Right cardiac atrium (tissue), 5 donors: Measurements from ENCODE around the gene CSTB. TPM values are rescaled to one million over a fixed set of nuclear protein-coding genes. Genes with fewer than 3 reads are reported as not detected.
A peak's percentile ranks its signal among the peaks of the same experiment; 100 is the strongest.

Experiments used
- ATAC-seq, 2 donors: fragments of 200-7000 bp; cut with Tn5 transposase; one replicate each; pipeline versions ENCODE4 v1.8.0 to v1.9.1; 2020; ENCODE audit warnings: moderate library complexity in 2 of 2, mild to moderate bottlenecking in 1 of 2
- DNase-seq, 3 donors: peaks; one replicate each; pipeline ENCODE4 v3.0.0-alpha.2; 2020
- H3K27ac ChIP-seq: one replicate; pipeline ENCODE4 v1.5.1; 2013; ENCODE audit warnings: mild to moderate bottlenecking, low read length, control low read depth, moderate library complexity
- H3K27me3 ChIP-seq: one replicate; pipeline ENCODE4 v1.6.1; 2013; ENCODE audit not compliant: control insufficient read depth, insufficient read depth
- H3K4me1 ChIP-seq: one replicate; pipeline ENCODE4 v1.6.1; 2013; ENCODE audit warnings: low read length; ENCODE audit not compliant: control insufficient read depth, insufficient read depth
- H3K4me3 ChIP-seq: one replicate; pipeline ENCODE4 v1.5.1; 2013; ENCODE audit warnings: low read length, control low read depth
- H3K9me3 ChIP-seq: one replicate; pipeline ENCODE4 v1.6.1; 2013; ENCODE audit warnings: low read length; ENCODE audit not compliant: control insufficient read depth
- WGBS: extraction: QIAGEN DNeasy Blood & Tissue Kit; methylation state at CpG from one replicate; pipeline ENCODE4 v1.1.7; 2013; 5-methylcytosine and 5-hydroxymethylcytosine counted together
- intact Hi-C, 4 donors: fragments of 100-400 bp; cut with DNase I; formaldehyde crosslinking; loops; one replicate each; pipeline versions ENCODE4 v1.11.0 to v1.14.0; 2022 to 2023
- polyA plus RNA-seq: library from polyadenylated mRNA; stranded (reverse); fragments of 200-250 nt; gene quantifications from one replicate; pipeline ENCODE4 v1.2.3, GENCODE V29; 2013
- total RNA-seq, 4 donors: library from RNA; stranded (reverse); fragmentation: NEBNext Ultra II Directional; extraction: Animal tissue kit (Norgen Biotek cat#: 25700); gene quantifications; one replicate each; pipeline ENCODE4 v1.2.1, GENCODE V29; 2021
- donor health status: healthy with polysubstance abuse.
- donor health status: DM: no; HTN: yes; CAD: no.
- donor health status: DM: no; HTN: no; CAD: no.
- donor health status: DM: no; HTN: yes; CAD: no; lungs with severe emphysema.
- donor health status: DM: yes; HTN: yes; CAD: no.

The CSTB gene
- total and polyA plus RNA-seq, 5 donors, result 28.6 to 57.5 (median 33.3) TPM

DNA sequence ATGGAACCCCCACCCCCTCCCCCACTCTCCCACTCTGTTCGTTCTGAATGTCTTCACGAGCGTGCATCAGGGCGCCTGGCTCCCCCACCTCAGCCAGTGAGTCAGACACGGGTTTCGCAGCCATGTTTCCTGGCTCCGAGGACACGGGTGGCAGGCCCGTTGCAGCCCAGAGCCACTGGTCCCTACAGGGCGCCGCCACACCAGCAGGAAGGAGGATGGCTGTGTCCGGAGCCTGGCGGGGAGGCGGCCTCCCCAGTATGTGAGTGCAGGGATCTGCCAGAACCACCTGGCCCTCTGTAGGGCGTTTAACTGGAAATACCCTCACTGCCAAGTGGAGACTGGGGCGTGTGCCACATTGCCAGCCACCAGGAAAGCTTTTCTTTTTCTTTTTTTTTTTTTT lies 18.5 kb downstream of the CSTB start:
- intact Hi-C loops, result no loop called here
- peak in 1 of 2 donors; percentile 36 for ATAC-seq
- no peaks in the 10 kb centered on the region for H3K27me3 ChIP-seq
- H3K27ac ChIP-seq, result no peak overlapping the region
- WGBS, result 79% methylated on average over 16 of the region's 16 CpGs
- H3K4me3 ChIP-seq, result no peak overlapping the region
- DNase-seq, result peak in 2 of 3 donors; percentile 67 to 69
- H3K4me1 ChIP-seq, result no peaks in the 10 kb centered on the region
- no peaks in the 10 kb centered on the region for H3K9me3 ChIP-seq

DNA sequence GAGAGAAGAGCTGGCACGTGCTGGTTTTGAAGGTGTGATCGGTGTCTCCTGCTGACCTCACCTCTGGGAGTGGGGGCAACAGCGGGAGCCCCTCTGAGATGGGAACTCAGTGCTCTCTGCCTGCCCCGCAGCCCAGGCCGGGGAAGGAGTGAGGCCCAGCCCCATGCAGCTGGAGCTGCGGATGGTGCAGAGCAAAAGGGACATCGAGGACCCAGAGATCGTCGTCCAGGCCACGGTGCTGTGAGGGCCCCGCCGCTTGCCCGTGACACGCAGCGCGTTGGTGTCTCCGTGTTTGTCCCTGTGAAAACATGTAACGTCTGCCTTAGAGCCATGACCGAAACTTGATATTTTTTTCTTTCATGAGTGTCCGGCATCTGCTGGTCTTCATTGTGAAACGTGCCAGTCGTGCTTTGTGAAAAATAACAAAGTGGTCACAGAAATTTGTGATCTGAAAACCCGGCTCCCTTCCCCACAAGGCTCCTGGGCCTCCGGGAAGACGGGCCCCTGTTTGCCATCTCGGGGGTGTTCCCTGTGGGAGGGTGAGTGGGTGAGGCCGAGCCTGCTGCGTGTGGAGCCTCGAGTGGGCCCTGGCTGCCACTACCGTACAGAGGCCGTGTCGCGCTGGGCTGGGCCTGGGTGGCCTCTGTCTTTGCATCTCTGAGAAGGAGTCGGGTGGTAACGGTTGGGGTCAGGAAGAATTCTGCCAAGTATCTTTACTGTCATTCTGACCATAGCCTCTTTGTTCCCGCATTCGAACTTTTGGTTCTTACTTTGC lies 20.1 kb downstream of the CSTB start:
- Histone ChIP-seq H3K4me1 (no peaks in the 10 kb centered on the region), H3K27ac (no peak overlapping the region), H3K4me3 (no peak overlapping the region), H3K9me3 (no peaks in the 10 kb centered on the region), H3K27me3 (no peaks in the 10 kb centered on the region)
- 94% methylated on average over 37 of the region's 37 CpGs for WGBS
- ATAC-seq (no peak), DNase-seq (peak in 2 of 3 donors; percentile 38 to 58)
- intact Hi-C loops, result no loop called here

DNA sequence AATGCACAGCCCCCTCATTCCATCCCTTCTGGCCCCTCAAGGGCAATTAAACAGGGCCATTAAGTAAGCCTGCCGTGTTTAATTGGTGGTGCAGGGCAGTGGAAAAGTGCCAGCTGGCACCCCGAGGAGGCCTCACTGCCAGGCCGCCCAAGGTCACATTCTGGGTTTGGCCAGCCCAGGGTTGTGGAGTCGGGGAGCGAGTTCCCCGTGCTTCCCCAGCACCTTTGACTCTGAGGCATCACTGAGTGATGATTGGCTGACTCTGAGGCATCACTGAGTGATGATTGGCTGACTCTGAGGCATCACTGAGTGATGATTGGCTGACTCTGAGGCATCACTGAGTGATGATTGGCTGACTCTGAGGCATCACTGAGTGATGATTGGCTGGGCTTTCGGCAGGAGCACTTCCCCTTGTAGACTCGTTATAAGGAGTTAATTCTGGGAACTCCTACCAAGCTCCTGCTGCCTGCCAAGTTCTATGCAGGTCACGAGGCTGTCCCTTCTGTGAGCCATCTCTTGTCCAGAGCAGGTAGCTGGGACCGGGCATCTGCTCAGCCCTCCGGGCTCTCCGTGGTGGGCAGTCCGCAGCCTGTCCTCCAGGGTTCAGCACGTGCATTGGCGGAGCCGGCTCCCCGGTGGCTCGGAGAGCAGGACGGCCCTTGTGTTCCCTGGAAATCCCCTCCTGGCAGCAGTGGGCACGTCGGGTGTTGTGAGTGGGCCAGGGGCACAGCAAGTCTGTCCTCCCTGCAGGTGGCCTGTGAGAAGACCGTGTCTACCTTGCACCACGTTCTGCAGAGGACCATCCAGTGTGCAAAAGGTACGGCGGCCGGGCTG lies 20.9 kb downstream of the CSTB start:
- ATAC-seq (no peak), DNase-seq (peak in 2 of 3 donors; percentile 51 to 73)
- intact Hi-C loops, result no loop called here
- Histone ChIP-seq H3K9me3 (no peaks in the 10 kb centered on the region), H3K4me1 (no peaks in the 10 kb centered on the region), H3K4me3 (no peak overlapping the region), H3K27ac (no peak overlapping the region), H3K27me3 (no peaks in the 10 kb centered on the region)
- 85% methylated on average over 26 of the region's 26 CpGs for WGBS

- no peak for ATAC-seq
- no peaks in the 10 kb centered on the region for H3K9me3 ChIP-seq
- intact Hi-C loops, result no loop called here
- no peaks in the 10 kb centered on the region for H3K4me1 ChIP-seq
- no peak overlapping the region for H3K27ac ChIP-seq
- WGBS, result 95% methylated on average over 16 of the region's 16 CpGs
- no peak for DNase-seq
- H3K4me3 ChIP-seq, result no peak overlapping the region
- no peaks in the 10 kb centered on the region for H3K27me3 ChIP-seq
Measured at GRCh38 chr21:43753439-43753799, 22.7 kb downstream of the CSTB start.

DNA sequence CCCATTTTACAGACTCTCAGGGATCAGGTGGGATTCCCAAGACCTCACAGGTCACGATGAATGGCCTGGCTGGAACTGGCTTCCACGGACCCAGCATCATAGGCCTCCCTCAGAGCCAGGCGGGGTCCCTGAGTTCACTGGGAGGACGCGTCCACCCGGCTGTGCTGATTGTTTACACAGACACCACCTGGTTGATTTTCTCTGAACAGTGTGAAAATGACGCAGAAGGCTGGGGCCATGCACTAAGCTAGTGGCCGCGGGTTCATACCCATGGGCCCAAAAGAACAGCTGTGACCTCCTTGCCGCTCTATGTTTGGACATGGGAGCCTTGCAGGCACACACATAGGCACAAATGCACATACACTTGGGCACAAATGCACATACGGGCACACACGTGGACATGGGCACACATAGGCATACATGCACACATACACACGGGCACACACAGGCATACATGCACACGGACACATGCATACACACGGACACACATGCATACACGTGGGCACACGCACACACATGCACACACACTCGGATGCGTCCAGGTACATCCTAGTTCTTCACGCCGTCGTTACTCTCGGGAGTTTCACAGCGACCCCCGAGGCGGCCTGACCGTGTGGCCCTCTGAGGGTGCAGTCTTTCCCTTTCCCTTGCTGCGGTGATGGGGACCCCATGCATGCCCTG lies 23.2 kb downstream of the CSTB start:
- Histone ChIP-seq H3K4me1 (no peaks in the 10 kb centered on the region), H3K4me3 (no peak overlapping the region), H3K27ac (no peak overlapping the region), H3K9me3 (no peaks in the 10 kb centered on the region), H3K27me3 (no peaks in the 10 kb centered on the region)
- intact Hi-C loops, result no loop called here
- 93% methylated on average over 28 of the region's 28 CpGs for WGBS
- no peak for DNase-seq
- no peak for ATAC-seq

DNA sequence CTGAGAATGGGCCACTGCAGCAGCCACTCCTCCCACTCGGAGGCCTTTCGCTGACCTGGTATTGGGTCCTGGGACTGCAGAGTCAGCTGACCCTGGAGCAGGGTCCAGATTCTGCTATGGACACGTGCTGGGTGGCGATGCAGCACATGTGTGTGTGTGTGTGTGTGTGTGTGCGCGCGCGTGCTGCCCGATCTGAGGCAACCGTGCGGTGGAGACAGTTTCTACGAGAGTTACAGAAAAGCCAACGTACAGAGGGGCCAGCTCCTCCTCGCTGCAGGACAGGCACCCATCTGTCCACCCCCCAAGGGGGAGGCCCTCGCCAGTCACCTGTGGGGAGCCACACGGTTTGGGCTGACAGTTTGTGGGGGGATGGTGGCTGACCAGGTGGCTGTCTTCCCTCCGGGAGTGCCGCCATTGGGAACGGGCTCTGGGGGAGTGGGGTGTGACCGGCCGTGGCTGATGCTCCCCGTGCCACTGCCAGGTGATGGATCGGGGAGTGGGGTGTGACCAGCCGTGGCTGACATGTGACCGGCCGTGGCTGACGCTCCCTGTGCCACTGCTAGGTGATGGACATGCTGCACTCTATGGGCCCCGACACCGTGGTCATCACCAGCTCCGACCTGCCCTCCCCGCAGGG lies 24.0 kb downstream of the CSTB start:
- Histone ChIP-seq H3K27ac (no peak overlapping the region), H3K4me1 (no peaks in the 10 kb centered on the region), H3K9me3 (no peaks in the 10 kb centered on the region), H3K4me3 (no peak overlapping the region), H3K27me3 (no peaks in the 10 kb centered on the region)
- WGBS, result 93% methylated on average over 31 of the region's 31 CpGs
- intact Hi-C loops, result no loop called here
- ATAC-seq, result no peak
- no peak for DNase-seq

GRCh38 chr21:43750339-43751033 lies 25.6 kb downstream of the CSTB start:
- ATAC-seq (no peak), DNase-seq (no peak)
- no peaks in the 10 kb centered on the region for H3K27me3 ChIP-seq
- no peaks in the 10 kb centered on the region for H3K9me3 ChIP-seq
- no peak overlapping the region for H3K27ac ChIP-seq
- H3K4me3 ChIP-seq, result no peak overlapping the region
- no peaks in the 10 kb centered on the region for H3K4me1 ChIP-seq
- intact Hi-C loops, result no loop called here
- WGBS, result 96% methylated on average over 28 of the region's 28 CpGs

- DNase-seq (peak in 1 of 3 donors; percentile 47), ATAC-seq (no peak)
- WGBS, result 87% methylated on average over 18 of the region's 18 CpGs
- H3K27ac ChIP-seq, result no peak overlapping the region
- H3K27me3 ChIP-seq, result no peaks in the 10 kb centered on the region
- intact Hi-C loops, result loop anchor here in 1 of 4 donors (10.0 kb wide), 1 partner anchor 75 kb away; no protein-coding TSS in a partner anchor
- H3K9me3 ChIP-seq, result no peaks in the 10 kb centered on the region
- H3K4me1 ChIP-seq, result no peaks in the 10 kb centered on the region
- H3K4me3 ChIP-seq, result no peak overlapping the region
Measured at GRCh38 chr21:43749651-43750262, 26.4 kb downstream of the CSTB start.

- Histone ChIP-seq H3K27ac (no peak overlapping the region), H3K4me1 (no peaks in the 10 kb centered on the region), H3K4me3 (no peak overlapping the region), H3K27me3 (no peaks in the 10 kb centered on the region), H3K9me3 (no peaks in the 10 kb centered on the region)
- DNase-seq (peak in 1 of 3 donors; percentile 45), ATAC-seq (no peak)
- 91% methylated on average over 17 of the region's 17 CpGs for WGBS
- intact Hi-C loops, result loop anchor here in 1 of 4 donors (10.0 kb wide), 1 partner anchor 74 kb away; no protein-coding TSS in a partner anchor
Measured at GRCh38 chr21:43748622-43749021, 27.5 kb downstream of the CSTB start.
